GM10847 (cell line): ENCODE data around the gene SLC17A6.

ENCODE experiments used
- POLR2A ChIP-seq: IDR thresholded peaks from 2 replicates; pipeline ENCODE4 v1.6.1; 2011; ENCODE audit not compliant: insufficient read length; ENCODE audit errors: extremely low read depth

Gene SLC17A6

GRCh38 chr11:22337596-22338485 is at the start of gene SLC17A6:
Gene SLC17A6 (plus strand): TSS chr11:22338381. CDS start chr11:22338534, 153 bp downstream.
- no peak for TF ChIP-seq POLR2A

GRCh38 chr11:22302368-22302767 is 35.8 kb upstream of the SLC17A6 start:
- no peak for TF ChIP-seq POLR2A

GRCh38 chr11:22304337-22304961 is 33.7 kb upstream of the SLC17A6 start:
- no peak for TF ChIP-seq POLR2A

- no peak for TF ChIP-seq POLR2A
Observed at GRCh38 chr11:22317656-22318055, 20.5 kb upstream of the SLC17A6 start.

GRCh38 chr11:22331771-22332170 is 6.4 kb upstream of the SLC17A6 start:
- no peak for TF ChIP-seq POLR2A

GRCh38 chr11:22336587-22336986 is 1.6 kb upstream of the SLC17A6 start:
- no peak for TF ChIP-seq POLR2A

- TF ChIP-seq POLR2A, result no peak
Observed at GRCh38 chr11:22339611-22340010, 1.4 kb downstream of the SLC17A6 start.

GRCh38 chr11:22340235-22340634 is 2.1 kb downstream of the SLC17A6 start:
- no peak for TF ChIP-seq POLR2A

- TF ChIP-seq POLR2A, result no peak
Observed at GRCh38 chr11:22340701-22341587, 2.8 kb downstream of the SLC17A6 start.

- TF ChIP-seq POLR2A, result no peak
Observed at GRCh38 chr11:22341588-22341931, 3.4 kb downstream of the SLC17A6 start.

GRCh38 chr11:22342211-22343031 is 4.2 kb downstream of the SLC17A6 start:
- TF ChIP-seq POLR2A, result no peak

- TF ChIP-seq POLR2A, result no peak
Observed at GRCh38 chr11:22343032-22343324, 4.8 kb downstream of the SLC17A6 start.

GRCh38 chr11:22343371-22344032 is 5.3 kb downstream of the SLC17A6 start:
- TF ChIP-seq POLR2A, result no peak

GRCh38 chr11:22344081-22344480 is 5.9 kb downstream of the SLC17A6 start:
- TF ChIP-seq POLR2A, result no peak
